ENCODE data around the gene EDNRA.

- TF ChIP-seq FOXK1 (CRISPR knock-in tag; IDR thresholded peaks at IDR 0.05) (no peak), CTCF (IDR thresholded peaks at IDR 0.05) (no peak), ARID4B (CRISPR knock-in tag; IDR thresholded peaks at IDR 0.05; ENCODE audit: borderline replicate concordance) (no peak), MAX (CRISPR knock-in tag; IDR thresholded peaks at IDR 0.05) (no peak), ZNF317 (CRISPR knock-in tag; IDR thresholded peaks at IDR 0.05; ENCODE audit: borderline replicate concordance, low read depth) (no peak), RORB (CRISPR knock-in tag; IDR thresholded peaks at IDR 0.05) (no peak), ZNF121 (CRISPR knock-in tag; IDR thresholded peaks at IDR 0.05) (no peak), USF2 (CRISPR knock-in tag; IDR thresholded peaks at IDR 0.05) (no peak), ESRRA (CRISPR knock-in tag; IDR thresholded peaks at IDR 0.05; ENCODE audit: borderline replicate concordance) (no peak), CREB1 (CRISPR knock-in tag; IDR thresholded peaks at IDR 0.05) (no peak), ATF1 (CRISPR knock-in tag; IDR thresholded peaks at IDR 0.05) (no peak)
Measured at GRCh38 chr4:147513952-147514351, 33.1 kb downstream of the EDNRA start.

Data from WTC11 (cell line).